MM.1S (cell line): Measurements from ENCODE around the gene SLC38A1.

Source experiments
- DNase-seq: peaks from one replicate; pipeline ENCODE4 v3.0.0-alpha.2; 2015
- H2AFZ ChIP-seq: fragments of 300-600 bp; sonication (generic); 2 replicates; pipeline ENCODE4 v1.6.0; 2016; ENCODE audit warnings: antibody characterized with exemption, low read length
- H3F3A ChIP-seq: fragments of 300-600 bp; sonication (generic); 2 replicates; pipeline ENCODE4 v1.6.1; 2016; ENCODE audit warnings: mild to moderate bottlenecking, antibody characterized with exemption, low read length, moderate library complexity, mixed read lengths; ENCODE audit not compliant: insufficient read depth
- H3K27ac ChIP-seq: fragments of 300-600 bp; sonication (generic); 2 replicates; pipeline ENCODE4 v1.5.1; 2016; ENCODE audit warnings: mild to moderate bottlenecking, low read length
- H3K27me3 ChIP-seq: fragments of 300-600 bp; sonication (generic); replicated peaks from 2 replicates; pipeline ENCODE4 v1.6.0; 2016; ENCODE audit warnings: low read length; ENCODE audit not compliant: insufficient read depth
- H3K36me3 ChIP-seq: fragments of 300-600 bp; sonication (generic); replicated peaks from 2 replicates; pipeline ENCODE4 v1.6.1; 2016; ENCODE audit warnings: mild to moderate bottlenecking, low read length, mixed read lengths; ENCODE audit not compliant: insufficient read depth
- H3K4me1 ChIP-seq: fragments of 300-600 bp; sonication (generic); 2 replicates; pipeline ENCODE4 v1.6.1; 2016; ENCODE audit warnings: low read length, mixed read lengths
- H3K4me2 ChIP-seq: fragments of 300-600 bp; sonication (generic); 2 replicates; pipeline ENCODE4 v1.6.0; 2016; ENCODE audit warnings: low read depth, low read length
- H3K4me3 ChIP-seq: fragments of 300-600 bp; sonication (generic); 2 replicates; pipeline ENCODE4 v1.5.1; 2016; ENCODE audit warnings: low read length, mixed read lengths
- H3K79me2 ChIP-seq: fragments of 300-600 bp; sonication (generic); 2 replicates; pipeline ENCODE4 v1.6.1; 2016; ENCODE audit warnings: mixed run types, low read length, mixed read lengths
- H3K9ac ChIP-seq: fragments of 300-600 bp; sonication (generic); 2 replicates; pipeline ENCODE4 v1.6.1; 2016; ENCODE audit warnings: low read length, mixed read lengths
- H3K9me2 ChIP-seq: fragments of 300-600 bp; sonication (generic); replicated peaks from 2 replicates; pipeline ENCODE4 v1.6.1; 2016; ENCODE audit warnings: mild to moderate bottlenecking, low read length, mixed read lengths; ENCODE audit not compliant: insufficient read depth
- H3K9me3 ChIP-seq: fragments of 300-600 bp; sonication (generic); replicated peaks from 2 replicates; pipeline ENCODE4 v1.6.1; 2016; ENCODE audit warnings: mild to moderate bottlenecking, low read length, mixed read lengths; ENCODE audit not compliant: insufficient read depth
- H4K20me1 ChIP-seq: fragments of 300-600 bp; sonication (generic); 2 replicates; pipeline ENCODE4 v1.6.1; 2016; ENCODE audit warnings: mild to moderate bottlenecking, low read length, moderate library complexity, mixed read lengths; ENCODE audit not compliant: insufficient read depth
- CTCF ChIP-seq: fragments of 300-600 bp; sonication (generic); IDR thresholded peaks from 2 replicates; pipeline ENCODE4 v1.5.1; 2016; ENCODE audit warnings: antibody characterized with exemption, low read length, mixed read lengths
- EZH2 ChIP-seq: fragments of 300-600 bp; sonication (generic); optimal IDR thresholded peaks from 2 replicates; pipeline ENCODE3; 2017; ENCODE audit warnings: low read depth, mild to moderate bottlenecking, antibody characterized with exemption, low read length, mixed read lengths
- EZH2phosphoT487 ChIP-seq: fragments of 300-600 bp; sonication (generic); IDR thresholded peaks from 2 replicates; pipeline ENCODE4 v1.6.1; 2018; ENCODE audit warnings: antibody characterized with exemption, low read length

Gene SLC38A1

GRCh38 chr12:46265102-46265501 lies 3.7 kb downstream of the SLC38A1 start:
- no peaks in the 10 kb centered on the region for H3K9me3 ChIP-seq
- H2AFZ ChIP-seq = no peak overlapping the region
- peaks cover 25% of the 10 kb centered on the region for H4K20me1 ChIP-seq
- DNase-seq = no peak
- H3K9me2 ChIP-seq = no peaks in the 10 kb centered on the region
- H3K79me2 ChIP-seq = peaks cover 85% of the 10 kb centered on the region
- H3K36me3 ChIP-seq = no peaks in the 10 kb centered on the region
- H3K4me3 ChIP-seq = no peak overlapping the region
- H3K27me3 ChIP-seq = no peaks in the 10 kb centered on the region
- no peak overlapping the region for H3K27ac ChIP-seq
- no peak overlapping the region for H3K9ac ChIP-seq
- H3F3A ChIP-seq = peaks cover 10% of the 10 kb centered on the region; the same call in 1 of the 2 replicates
- H3K4me1 ChIP-seq = peaks cover 22% of the 10 kb centered on the region
- peak overlapping the region; percentile 93; the same call in 1 of the 2 replicates for H3K4me2 ChIP-seq
- TF ChIP-seq EZH2phosphoT487 (no peak), EZH2 (no peak), CTCF (no peak)

GRCh38 chr12:46264057-46264456 lies 4.8 kb downstream of the SLC38A1 start:
- peaks cover 18% of the 10 kb centered on the region for H3K4me1 ChIP-seq
- no peaks in the 10 kb centered on the region for H3K36me3 ChIP-seq
- no peaks in the 10 kb centered on the region for H3K27me3 ChIP-seq
- peaks cover 95% of the 10 kb centered on the region for H3K79me2 ChIP-seq
- H2AFZ ChIP-seq = no peak overlapping the region
- H3F3A ChIP-seq = 0 out of 2 replicates have a peak, but pooled peaks cover 5% of the 10 kb centered on the region
- H3K9ac ChIP-seq = no peak overlapping the region
- H3K9me2 ChIP-seq = no peaks in the 10 kb centered on the region
- no peak for TF ChIP-seq EZH2phosphoT487
- H3K9me3 ChIP-seq = no peaks in the 10 kb centered on the region
- H3K4me3 ChIP-seq = no peak overlapping the region
- no peak overlapping the region for H3K27ac ChIP-seq
- no peak overlapping the region for H3K4me2 ChIP-seq
- DNase-seq = no peak
- peaks cover 30% of the 10 kb centered on the region for H4K20me1 ChIP-seq

GRCh38 chr12:46263140-46264016 lies 5.5 kb downstream of the SLC38A1 start:
- Histone ChIP-seq H3K27ac (no peak overlapping the region), H3K36me3 (no peaks in the 10 kb centered on the region; the same call in 1 of the 2 replicates), H3K9ac (no peak overlapping the region), H3K4me1 (peaks cover 18% of the 10 kb centered on the region), H3K27me3 (no peaks in the 10 kb centered on the region), H3K9me2 (no peaks in the 10 kb centered on the region), H2AFZ (no peak overlapping the region), H3K4me2 (no peak overlapping the region), H3K4me3 (no peak overlapping the region), H3F3A (0 out of 2 replicates have a peak, but pooled peaks cover 5% of the 10 kb centered on the region), H4K20me1 (peaks cover 30% of the 10 kb centered on the region), H3K9me3 (no peaks in the 10 kb centered on the region), H3K79me2 (peaks cover 100% of the 10 kb centered on the region)
- DNase-seq = no peak
- TF ChIP-seq EZH2 (no peak), CTCF (no peak), EZH2phosphoT487 (no peak)

GRCh38 chr12:46261646-46262045 lies 7.2 kb downstream of the SLC38A1 start:
- no peaks in the 10 kb centered on the region for H3F3A ChIP-seq
- H3K4me1 ChIP-seq = peaks cover 18% of the 10 kb centered on the region
- TF ChIP-seq CTCF (no peak), EZH2phosphoT487 (no peak), EZH2 (no peak)
- no peak overlapping the region for H3K9ac ChIP-seq
- no peak overlapping the region for H3K27ac ChIP-seq
- no peak overlapping the region for H3K4me2 ChIP-seq
- no peak overlapping the region for H3K4me3 ChIP-seq
- H3K9me2 ChIP-seq = no peaks in the 10 kb centered on the region
- H3K36me3 ChIP-seq = no peaks in the 10 kb centered on the region; the same call in 1 of the 2 replicates
- peaks cover 30% of the 10 kb centered on the region for H4K20me1 ChIP-seq
- H3K27me3 ChIP-seq = no peaks in the 10 kb centered on the region
- H3K79me2 ChIP-seq = peaks cover 100% of the 10 kb centered on the region
- no peaks in the 10 kb centered on the region for H3K9me3 ChIP-seq
- DNase-seq = no peak
- H2AFZ ChIP-seq = no peak overlapping the region
